Sigmoid colon (tissue), 7 donors: ENCODE measurements around the gene ZNF691. TPM values are rescaled to one million over a fixed set of nuclear protein-coding genes. Genes with fewer than 3 reads are reported as not detected.
A peak's percentile ranks its signal among the peaks of the same experiment; 100 is the strongest.

Source experiments
- DNase-seq: peaks from one replicate; pipeline ENCODE4 v3.0.0-alpha.2; 2019
- H3K27ac ChIP-seq, 4 donors: fragments of 200-600 bp; sonication (generic); one replicate each; pipeline ENCODE4 v1.5.1; 2016 to 2019; ENCODE audit warnings: mild to moderate bottlenecking in 1 of 4
- H3K27me3 ChIP-seq, 3 donors: fragments of 200-600 bp; sonication (generic); one replicate each; pipeline ENCODE4 v1.5.1; 2019; ENCODE audit warnings: mild to moderate bottlenecking in 1 of 3
- H3K36me3 ChIP-seq, 4 donors: fragments of 200-600 bp; sonication (generic); one replicate each; pipeline ENCODE4 v1.5.1; 2016 to 2019
- H3K4me1 ChIP-seq, 4 donors: fragments of 200-600 bp; sonication (generic); one replicate each; pipeline ENCODE4 v1.5.1; 2017 to 2019
- H3K4me3 ChIP-seq, 4 donors: fragments of 200-600 bp; sonication (generic); one replicate each; pipeline ENCODE4 v1.5.1; 2017 to 2019; ENCODE audit warnings: mild to moderate bottlenecking in 2 of 4, moderate library complexity in 1 of 4
- H3K9me3 ChIP-seq, 4 donors: fragments of 200-600 bp in 3 of 4; sonication (generic) in 3 of 4; one replicate each; pipeline versions ENCODE4 v1.5.1 to v1.6.1; 2013 to 2019
- CTCF ChIP-seq, 4 experiments: fragments of 450-650 bp in 3 of 4; fragments of 200-600 bp in 1 of 4; IDR thresholded peaks; one replicate each; pipeline ENCODE4 v1.5.1; 2016 to 2019; ENCODE audit warnings: antibody characterized with exemption in 4 of 4, mild to moderate bottlenecking in 3 of 4, moderate library complexity in 2 of 4
- EP300 ChIP-seq, 4 donors: sonication (generic); formaldehyde crosslinking; IDR thresholded peaks; one replicate each; pipeline ENCODE4 v1.6.1; 2017; ENCODE audit warnings: antibody characterized with exemption in 4 of 4
- POLR2A ChIP-seq, 2 donors: fragments of 450-650 bp; IDR thresholded peaks; one replicate each; pipeline ENCODE4 v1.6.1; 2016; ENCODE audit warnings: antibody characterized with exemption in 2 of 2, mild to moderate bottlenecking in 2 of 2, moderate library complexity in 2 of 2
- POLR2AphosphoS5 ChIP-seq, 4 donors: sonication (generic); formaldehyde crosslinking; IDR thresholded peaks; one replicate each; pipeline ENCODE4 v1.6.1; 2017; ENCODE audit warnings: antibody characterized with exemption in 4 of 4
- WGBS, 2 donors: extraction: QIAGEN DNeasy Blood & Tissue Kit; methylation state at CpG; one replicate each; pipeline ENCODE4 v1.1.7; 2013; 5-methylcytosine and 5-hydroxymethylcytosine counted together
- intact Hi-C: fragments of 100-400 bp; cut with DNase I; formaldehyde crosslinking; loops from one replicate; pipeline ENCODE4 v1.15.1; 2023
- polyA plus RNA-seq, 3 donors: library from polyadenylated mRNA; stranded (reverse); fragments of 200-250 nt; gene quantifications; one replicate each; pipeline ENCODE4 v1.2.3, GENCODE V29; 2013
- total RNA-seq, 4 donors: library from RNA; depleted of rRNA; stranded (reverse); fragments of >200 nt; gene quantifications; one replicate each; pipeline ENCODE4 v1.1.0, GENCODE V29; 2016
- donor health status: healthy with polysubstance abuse.
- donor health status: Bipolar disorder and iron deficiency.
- donor health status: healthy.

The ZNF691 gene
- total and polyA plus RNA-seq, 7 donors = 2.4 to 20.7 (median 8.3) TPM

- Histone ChIP-seq H3K36me3 (peaks cover 0 to 6% (median 0%) of the 10 kb centered on the region in 4 donors), H3K9me3 (no peaks in the 10 kb centered on the region), H3K27ac (peak overlapping the region in 1 of 4 donors; percentile 1), H3K27me3 (no peaks in the 10 kb centered on the region), H3K4me3 (no peak overlapping the region), H3K4me1 (no peaks in the 10 kb centered on the region)
- intact Hi-C loops = no loop called here
- 98% methylated on average over 2 of the region's 2 CpGs for WGBS, 2 donors
- no peak for DNase-seq
- no peak for TF ChIP-seq POLR2AphosphoS5 (IDR thresholded peaks at IDR 0.05)
- TF ChIP-seq POLR2A (IDR thresholded peaks at IDR 0.05) = no peak
- no peak for TF ChIP-seq CTCF (IDR thresholded peaks at IDR 0.05)
- TF ChIP-seq EP300 (IDR thresholded peaks at IDR 0.05) = no peak
Observed at GRCh38 chr1:42835422-42835821, 11.0 kb upstream of the ZNF691 start.

- H3K27ac ChIP-seq = no peak overlapping the region
- WGBS, 2 donors = 47 to 71% methylated on average over 3 of the region's 3 CpGs
- intact Hi-C loops = no loop called here
- no peaks in the 10 kb centered on the region for H3K4me1 ChIP-seq
- H3K4me3 ChIP-seq = no peak overlapping the region
- no peaks in the 10 kb centered on the region for H3K27me3 ChIP-seq
- H3K36me3 ChIP-seq = peaks cover 0 to 3% (median 0%) of the 10 kb centered on the region in 4 donors
- no peaks in the 10 kb centered on the region for H3K9me3 ChIP-seq
- no peak for DNase-seq
- no peak for TF ChIP-seq POLR2AphosphoS5 (IDR thresholded peaks at IDR 0.05)
- TF ChIP-seq POLR2A (IDR thresholded peaks at IDR 0.05) = no peak
- no peak for TF ChIP-seq EP300 (IDR thresholded peaks at IDR 0.05)
- TF ChIP-seq CTCF (IDR thresholded peaks at IDR 0.05) = no peak
Observed at GRCh38 chr1:42837709-42838108, 8.7 kb upstream of the ZNF691 start.

GRCh38 chr1:42838482-42839190, 7.8 kb upstream of the ZNF691 start:
- Histone ChIP-seq H3K27ac (no peak overlapping the region), H3K36me3 (peaks cover 0 to 8% (median 0%) of the 10 kb centered on the region in 4 donors), H3K4me3 (no peak overlapping the region), H3K4me1 (no peaks in the 10 kb centered on the region), H3K9me3 (no peaks in the 10 kb centered on the region), H3K27me3 (no peaks in the 10 kb centered on the region)
- intact Hi-C loops = no loop called here
- 58 to 70% methylated on average over 7 of the region's 7 CpGs for WGBS, 2 donors
- TF ChIP-seq POLR2A (IDR thresholded peaks at IDR 0.05) = no peak
- no peak for TF ChIP-seq CTCF (IDR thresholded peaks at IDR 0.05)
- TF ChIP-seq POLR2AphosphoS5 (IDR thresholded peaks at IDR 0.05) = no peak
- TF ChIP-seq EP300 (IDR thresholded peaks at IDR 0.05) = no peak
- no peak for DNase-seq

- H3K4me3 ChIP-seq = no peak overlapping the region
- H3K4me1 ChIP-seq = peaks cover 0 to 8% (median 5%) of the 10 kb centered on the region in 4 donors
- no peaks in the 10 kb centered on the region for H3K27me3 ChIP-seq
- H3K27ac ChIP-seq = no peak overlapping the region
- 67 to 77% methylated on average over 3 of the region's 3 CpGs for WGBS, 2 donors
- H3K9me3 ChIP-seq = no peaks in the 10 kb centered on the region
- intact Hi-C loops = no loop called here
- TF ChIP-seq EP300 (IDR thresholded peaks at IDR 0.05) = no peak
- TF ChIP-seq POLR2A (IDR thresholded peaks at IDR 0.05) = no peak
- no peak for TF ChIP-seq CTCF (IDR thresholded peaks at IDR 0.05)
- no peak for TF ChIP-seq POLR2AphosphoS5 (IDR thresholded peaks at IDR 0.05)
- peaks cover 0 to 8% (median 0%) of the 10 kb centered on the region in 4 donors for H3K36me3 ChIP-seq
- DNase-seq = no peak
Observed at GRCh38 chr1:42841010-42841409, 5.4 kb upstream of the ZNF691 start.
